H9 (cell line): ENCODE measurements around the gene MRPL36. TPM values are rescaled to one million over a fixed set of nuclear protein-coding genes. Genes with fewer than 3 reads are reported as not detected.

Experiments used
- DNase-seq: peaks from one replicate; pipeline ENCODE4 v3.0.0-alpha.2; 2017
- H2AFZ ChIP-seq: one replicate; pipeline ENCODE4 v1.6.1; 2013; ENCODE audit warnings: mild to moderate bottlenecking, low read length, control low read depth, moderate library complexity
- H2AK5ac ChIP-seq: 2 replicates; pipeline ENCODE4 v1.6.1; 2013; ENCODE audit warnings: low read length, control low read depth, mixed read lengths; ENCODE audit not compliant: insufficient read length
- H2BK120ac ChIP-seq: one replicate; pipeline ENCODE4 v1.6.1; 2013; ENCODE audit warnings: low read depth, mild to moderate bottlenecking, low read length, control low read depth, inconsistent platforms; ENCODE audit not compliant: poor library complexity, severe bottlenecking
- H2BK12ac ChIP-seq: 2 replicates; pipeline ENCODE4 v1.6.1; 2013; ENCODE audit warnings: low read length, control low read depth, mixed read lengths, low read depth; ENCODE audit not compliant: insufficient read length
- H2BK15ac ChIP-seq: 2 replicates; pipeline ENCODE4 v1.6.1; 2013; ENCODE audit warnings: low read depth, low read length, control low read depth
- H2BK20ac ChIP-seq: one replicate; pipeline ENCODE4 v1.6.1; 2013; ENCODE audit warnings: low read depth, mild to moderate bottlenecking, low read length, control low read depth, inconsistent platforms; ENCODE audit not compliant: poor library complexity, severe bottlenecking
- H2BK5ac ChIP-seq: 2 replicates; pipeline ENCODE4 v1.6.1; 2013; ENCODE audit warnings: low read length, control low read depth, mixed read lengths; ENCODE audit not compliant: insufficient read length
- H3K14ac ChIP-seq: 2 replicates; pipeline ENCODE4 v1.6.1; 2013; ENCODE audit warnings: low read length, control low read depth; ENCODE audit not compliant: insufficient read depth
- H3K18ac ChIP-seq: 2 replicates; pipeline ENCODE4 v1.6.1; 2013; ENCODE audit warnings: low read depth, mild to moderate bottlenecking, mixed read lengths, low read length, control low read depth; ENCODE audit not compliant: insufficient read length
- H3K23ac ChIP-seq: 2 replicates; pipeline ENCODE4 v1.6.1; 2013; ENCODE audit warnings: low read length, control low read depth, mixed read lengths, low read depth; ENCODE audit not compliant: insufficient read length
- H3K23me2 ChIP-seq: 2 replicates; pipeline ENCODE4 v1.6.1; 2013; ENCODE audit warnings: low read depth, mild to moderate bottlenecking, mixed read lengths, low read length, control low read depth; ENCODE audit not compliant: insufficient read length, poor library complexity, severe bottlenecking
- H3K27ac ChIP-seq: 2 replicates; pipeline ENCODE4 v1.5.1; 2013; ENCODE audit warnings: low read length, control low read depth, mixed read lengths, low read depth; ENCODE audit not compliant: insufficient read length
- H3K27me3 ChIP-seq: 2 replicates; pipeline ENCODE4 v1.6.1; 2013; ENCODE audit warnings: low read length, control low read depth, inconsistent platforms; ENCODE audit not compliant: insufficient read depth
- H3K4ac ChIP-seq: 2 replicates; pipeline ENCODE4 v1.6.1; 2013; ENCODE audit warnings: low read depth, mild to moderate bottlenecking, control low read depth, inconsistent platforms, low read length, moderate library complexity
- H3K4me1 ChIP-seq: 2 replicates; pipeline ENCODE4 v1.6.1; 2013; ENCODE audit warnings: low read length, control low read depth, inconsistent platforms; ENCODE audit not compliant: insufficient read depth
- H3K4me2 ChIP-seq: 2 replicates; pipeline ENCODE4 v1.6.1; 2013; ENCODE audit warnings: low read length, control low read depth, mixed read lengths; ENCODE audit not compliant: insufficient read length, insufficient read depth
- H3K56ac ChIP-seq: 2 replicates; pipeline ENCODE4 v1.6.1; 2013; ENCODE audit warnings: low read depth, mild to moderate bottlenecking, mixed read lengths, low read length, control low read depth; ENCODE audit not compliant: insufficient read length
- H3K79me1 ChIP-seq: 2 replicates; pipeline ENCODE4 v1.6.1; 2013; ENCODE audit warnings: low read depth, mild to moderate bottlenecking, moderate library complexity, low read length, control low read depth, inconsistent platforms; ENCODE audit not compliant: insufficient read depth, poor library complexity, severe bottlenecking
- H3K79me2 ChIP-seq: 2 replicates; pipeline ENCODE4 v1.6.1; 2013; ENCODE audit warnings: low read length, control low read depth, inconsistent platforms; ENCODE audit not compliant: insufficient read depth
- H3K9ac ChIP-seq: 2 replicates; pipeline ENCODE4 v1.6.1; 2013; ENCODE audit warnings: low read length, control low read depth, mixed read lengths; ENCODE audit not compliant: insufficient read length; ENCODE audit errors: extremely low read depth
- H3K9me3 ChIP-seq: one replicate; pipeline ENCODE4 v1.6.1; 2013; ENCODE audit warnings: low read depth, low read length, inconsistent platforms; ENCODE audit not compliant: control insufficient read depth
- H3T11ph ChIP-seq: one replicate; pipeline ENCODE4 v1.6.1; 2013; ENCODE audit warnings: mild to moderate bottlenecking, low read length, control low read depth, inconsistent platforms
- H4K20me1 ChIP-seq: one replicate; pipeline ENCODE4 v1.6.1; 2013; ENCODE audit not compliant: control insufficient read depth, insufficient read length, insufficient read depth
- H4K5ac ChIP-seq: 2 replicates; pipeline ENCODE4 v1.6.1; 2013; ENCODE audit warnings: low read depth, mild to moderate bottlenecking, mixed read lengths, low read length, control low read depth; ENCODE audit not compliant: insufficient read length
- H4K8ac ChIP-seq: replicated peaks from 2 replicates; pipeline ENCODE4 v1.6.1; 2013; ENCODE audit warnings: low read length, control low read depth, mixed read lengths, low read depth; ENCODE audit not compliant: insufficient read length
- H4K91ac ChIP-seq: 2 replicates; pipeline ENCODE4 v1.6.1; 2013; ENCODE audit warnings: low read depth, mild to moderate bottlenecking, moderate library complexity, mixed read lengths, low read length, control low read depth; ENCODE audit not compliant: insufficient read length
- H3K27ac Mint-ChIP-seq, 3 experiments: 2 replicates in 2 of 3; 3 replicates in 1 of 3; pipeline ENCODE4 v1.8.0; 2020 to 2021; ENCODE audit warnings: mixed read lengths in 3 of 3, mild to moderate bottlenecking in 1 of 3, moderate library complexity in 1 of 3
- H3K27me3 Mint-ChIP-seq: 2 replicates; pipeline ENCODE4 v1.8.0; 2021; ENCODE audit warnings: low read depth, mild to moderate bottlenecking, moderate library complexity, mixed read lengths
- H3K36me3 Mint-ChIP-seq, 3 experiments: 2 replicates in 2 of 3; 3 replicates in 1 of 3; pipeline ENCODE4 v1.8.0; 2020 to 2021; ENCODE audit warnings: low read depth in 3 of 3, mixed read lengths in 3 of 3; ENCODE audit not compliant: insufficient read depth in 1 of 3
- H3K4me1 Mint-ChIP-seq, 2 experiments: 2 replicates each; pipeline ENCODE4 v1.8.0; 2020; ENCODE audit warnings: mixed read lengths in 2 of 2
- H3K4me3 Mint-ChIP-seq, 2 experiments: 2 replicates in 1 of 2; 3 replicates in 1 of 2; pipeline ENCODE4 v1.8.0; 2020 to 2021; ENCODE audit warnings: mild to moderate bottlenecking in 2 of 2, mixed read lengths in 2 of 2, moderate library complexity in 1 of 2
- H3K9me3 Mint-ChIP-seq, 2 experiments: 2 replicates in 1 of 2; 3 replicates in 1 of 2; pipeline ENCODE4 v1.8.0; 2020; ENCODE audit warnings: mild to moderate bottlenecking in 2 of 2, mixed read lengths in 2 of 2, moderate library complexity in 1 of 2
- WGBS: extraction: QIAGEN DNeasy Blood & Tissue Kit; methylation state at CpG from one replicate; pipeline ENCODE4 v1.1.7; 2013; ENCODE audit warnings: missing lambda C conversion rate, low lambda C conversion rate, mixed read lengths; ENCODE audit not compliant: insufficient read length; ENCODE audit errors: extremely low coverage; 5-methylcytosine and 5-hydroxymethylcytosine counted together
- total RNA-seq: library from RNA; stranded (reverse); gene quantifications from 2 replicates; pipeline ENCODE4 v1.2.1, GENCODE V29; 2021
- TF ChIP-seq, protein P1 (sequence below): fragments of 200-600 bp; sonication (generic); conservative IDR thresholded peaks from 3 replicates; pipeline ENCODE4 v1.8.0; 2021; ENCODE audit warnings: antibody characterized with exemption, mild to moderate bottlenecking

The MRPL36 gene
- total RNA-seq, 1 experiment from 2014 or later = 67.3 TPM

DNA sequence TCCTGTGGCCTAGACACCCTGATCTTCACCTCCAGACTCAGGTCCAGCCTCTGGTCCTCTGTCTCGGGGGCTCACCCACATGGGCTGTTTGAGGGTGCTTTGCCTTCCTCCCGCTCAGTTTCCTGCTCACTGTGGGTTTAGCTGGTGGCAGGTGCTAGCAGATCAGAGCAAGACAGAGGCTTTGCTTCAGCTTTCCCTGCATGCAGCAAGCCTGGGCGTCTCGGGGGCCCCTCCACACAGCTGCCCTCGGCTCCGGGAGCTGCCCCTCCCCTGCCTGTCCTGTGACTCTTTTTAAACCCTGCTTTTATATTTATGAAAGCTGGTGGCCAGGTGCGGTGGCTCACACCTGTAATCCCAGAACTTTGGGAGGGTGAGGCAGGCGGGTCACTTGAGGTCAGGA lies 14.6 kb downstream of the MRPL36 start:
- Mint-ChIP-seq H3K4me1 (peaks cover 13 to 16% of the 10 kb centered on the region in 2 experiments), H3K9me3 (no peaks in the 10 kb centered on the region; a peak in 1 of 5 replicates), H3K27ac (no peak overlapping the region), H3K36me3 (no peaks in the 10 kb centered on the region), H3K4me3 (no peak overlapping the region), H3K27me3 (no peaks in the 10 kb centered on the region; the same call in 1 of the 2 replicates)
- H4K8ac ChIP-seq = no peak overlapping the region
- no peak overlapping the region for H2AK5ac ChIP-seq
- H3K27ac ChIP-seq = no peak overlapping the region
- no peak overlapping the region for H2BK12ac ChIP-seq
- H3K79me2 ChIP-seq = no peaks in the 10 kb centered on the region
- H3K4me1 ChIP-seq = peaks cover under 1% of the 10 kb centered on the region; the same call in 1 of the 2 replicates
- H3K27me3 ChIP-seq = no peaks in the 10 kb centered on the region
- no peak overlapping the region for H2BK20ac ChIP-seq
- WGBS = no CpG with 5 or more reads among the region's 8 CpGs
- no peak overlapping the region for H4K91ac ChIP-seq
- peak overlapping the region; percentile 22; the same call in 1 of the 2 replicates for H3K14ac ChIP-seq
- H3T11ph ChIP-seq = no peak overlapping the region
- no peak overlapping the region for H3K18ac ChIP-seq
- no peak overlapping the region for H3K4me2 ChIP-seq
- H4K5ac ChIP-seq = no peak overlapping the region
- no peaks in the 10 kb centered on the region for H4K20me1 ChIP-seq
- no peak overlapping the region for H2BK15ac ChIP-seq
- H3K4ac ChIP-seq = no peak overlapping the region
- no peak overlapping the region for H3K23ac ChIP-seq
- H2AFZ ChIP-seq = no peak overlapping the region
- H3K9me3 ChIP-seq = no peaks in the 10 kb centered on the region
- H3K9ac ChIP-seq = no peak overlapping the region
- no peak overlapping the region for H2BK5ac ChIP-seq
- no peak overlapping the region for H2BK120ac ChIP-seq
- H3K79me1 ChIP-seq = no peaks in the 10 kb centered on the region
- TF ChIP-seq, protein P1, sequence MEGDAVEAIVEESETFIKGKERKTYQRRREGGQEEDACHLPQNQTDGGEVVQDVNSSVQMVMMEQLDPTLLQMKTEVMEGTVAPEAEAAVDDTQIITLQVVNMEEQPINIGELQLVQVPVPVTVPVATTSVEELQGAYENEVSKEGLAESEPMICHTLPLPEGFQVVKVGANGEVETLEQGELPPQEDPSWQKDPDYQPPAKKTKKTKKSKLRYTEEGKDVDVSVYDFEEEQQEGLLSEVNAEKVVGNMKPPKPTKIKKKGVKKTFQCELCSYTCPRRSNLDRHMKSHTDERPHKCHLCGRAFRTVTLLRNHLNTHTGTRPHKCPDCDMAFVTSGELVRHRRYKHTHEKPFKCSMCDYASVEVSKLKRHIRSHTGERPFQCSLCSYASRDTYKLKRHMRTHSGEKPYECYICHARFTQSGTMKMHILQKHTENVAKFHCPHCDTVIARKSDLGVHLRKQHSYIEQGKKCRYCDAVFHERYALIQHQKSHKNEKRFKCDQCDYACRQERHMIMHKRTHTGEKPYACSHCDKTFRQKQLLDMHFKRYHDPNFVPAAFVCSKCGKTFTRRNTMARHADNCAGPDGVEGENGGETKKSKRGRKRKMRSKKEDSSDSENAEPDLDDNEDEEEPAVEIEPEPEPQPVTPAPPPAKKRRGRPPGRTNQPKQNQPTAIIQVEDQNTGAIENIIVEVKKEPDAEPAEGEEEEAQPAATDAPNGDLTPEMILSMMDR = no peak
- no peak overlapping the region for H3K56ac ChIP-seq
- peaks cover 2% of the 10 kb centered on the region for H3K23me2 ChIP-seq
- DNase-seq = no peak
